ENCODE results near the gene ANO3.

DNA sequence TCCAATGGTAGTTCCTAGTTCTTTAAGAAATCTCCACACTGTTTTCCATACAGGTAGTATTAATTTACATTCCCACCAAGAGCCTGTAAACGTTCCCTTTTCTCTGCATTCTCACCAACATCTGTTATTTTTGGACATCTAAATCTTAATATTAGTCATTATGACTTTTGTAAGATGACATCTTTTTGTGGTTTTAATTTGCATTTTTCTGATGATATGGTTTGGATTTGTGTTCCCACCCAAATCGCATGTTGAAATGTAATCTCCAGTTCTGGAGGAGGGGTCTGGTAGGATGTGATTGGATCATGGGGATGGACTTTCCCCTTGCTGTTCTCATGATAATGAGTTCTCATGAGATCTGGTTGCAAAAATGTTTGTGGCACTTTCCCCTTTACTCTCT lies 151.2 kb downstream of the ANO3 start:
- TF ChIP-seq POLR2A (IDR thresholded peaks at IDR 0.05; ENCODE audit: extremely low read depth, insufficient read length) (no peak), MYC (IDR thresholded peaks at IDR 0.05; ENCODE audit: low read depth, low read length) (no peak)
- TF ChIP-seq, protein P1, sequence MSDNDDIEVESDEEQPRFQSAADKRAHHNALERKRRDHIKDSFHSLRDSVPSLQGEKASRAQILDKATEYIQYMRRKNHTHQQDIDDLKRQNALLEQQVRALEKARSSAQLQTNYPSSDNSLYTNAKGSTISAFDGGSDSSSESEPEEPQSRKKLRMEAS (IDR thresholded peaks at IDR 0.05; ENCODE audit: low read depth, low read length): no peak
- TF ChIP-seq, protein P2, sequence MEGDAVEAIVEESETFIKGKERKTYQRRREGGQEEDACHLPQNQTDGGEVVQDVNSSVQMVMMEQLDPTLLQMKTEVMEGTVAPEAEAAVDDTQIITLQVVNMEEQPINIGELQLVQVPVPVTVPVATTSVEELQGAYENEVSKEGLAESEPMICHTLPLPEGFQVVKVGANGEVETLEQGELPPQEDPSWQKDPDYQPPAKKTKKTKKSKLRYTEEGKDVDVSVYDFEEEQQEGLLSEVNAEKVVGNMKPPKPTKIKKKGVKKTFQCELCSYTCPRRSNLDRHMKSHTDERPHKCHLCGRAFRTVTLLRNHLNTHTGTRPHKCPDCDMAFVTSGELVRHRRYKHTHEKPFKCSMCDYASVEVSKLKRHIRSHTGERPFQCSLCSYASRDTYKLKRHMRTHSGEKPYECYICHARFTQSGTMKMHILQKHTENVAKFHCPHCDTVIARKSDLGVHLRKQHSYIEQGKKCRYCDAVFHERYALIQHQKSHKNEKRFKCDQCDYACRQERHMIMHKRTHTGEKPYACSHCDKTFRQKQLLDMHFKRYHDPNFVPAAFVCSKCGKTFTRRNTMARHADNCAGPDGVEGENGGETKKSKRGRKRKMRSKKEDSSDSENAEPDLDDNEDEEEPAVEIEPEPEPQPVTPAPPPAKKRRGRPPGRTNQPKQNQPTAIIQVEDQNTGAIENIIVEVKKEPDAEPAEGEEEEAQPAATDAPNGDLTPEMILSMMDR (IDR thresholded peaks at IDR 0.05; ENCODE audit: low read depth, low read length): no peak

All from NB4 (cell line).